CD1c-positive myeloid dendritic cell (primary cell): ENCODE data around the gene FBXO15.
A peak's percentile ranks its signal among the peaks of the same experiment; 100 is the strongest.

Source experiments
- DNase-seq: peaks from one replicate; pipeline ENCODE4 v3.0.0-alpha.2; 2016; ENCODE audit errors: extremely low spot score

Gene FBXO15

GRCh38 chr18:74114116-74114515 is 33.5 kb downstream of the FBXO15 start:
- DNase-seq, result no peak

GRCh38 chr18:74113711-74114110 is 33.9 kb downstream of the FBXO15 start:
- DNase-seq, result no peak

GRCh38 chr18:74110976-74111375 is 36.7 kb downstream of the FBXO15 start:
- DNase-seq, result no peak

- no peak for DNase-seq
Measured at GRCh38 chr18:74110149-74110548, 37.5 kb downstream of the FBXO15 start.

- DNase-seq, result no peak
Measured at GRCh38 chr18:74108460-74108859, 39.2 kb downstream of the FBXO15 start.

GRCh38 chr18:74097803-74098202 is 49.8 kb downstream of the FBXO15 start:
- no peak for DNase-seq

- no peak for DNase-seq
Measured at GRCh38 chr18:74092922-74093321, 54.7 kb downstream of the FBXO15 start.

GRCh38 chr18:74084184-74084855 is 63.3 kb downstream of the FBXO15 start:
- no peak for DNase-seq

GRCh38 chr18:74083557-74083952 is 64.1 kb downstream of the FBXO15 start:
- no peak for DNase-seq

- no peak for DNase-seq
Measured at GRCh38 chr18:74082742-74083556, 64.7 kb downstream of the FBXO15 start.

- DNase-seq, result peak; percentile 48
Measured at GRCh38 chr18:74081966-74082741, 65.5 kb downstream of the FBXO15 start.

- no peak for DNase-seq
Measured at GRCh38 chr18:74078257-74078656, 69.4 kb downstream of the FBXO15 start.

GRCh38 chr18:74074668-74075564 is 72.7 kb downstream of the FBXO15 start:
- DNase-seq, result no peak

GRCh38 chr18:74073957-74074667 is 73.5 kb downstream of the FBXO15 start:
- no peak for DNase-seq

- DNase-seq, result peak; percentile 21
Measured at GRCh38 chr18:74069178-74070050, 78.2 kb downstream of the FBXO15 start.

GRCh38 chr18:74068296-74068695 is 79.3 kb downstream of the FBXO15 start:
- no peak for DNase-seq

GRCh38 chr18:74066018-74066417 is 81.6 kb downstream of the FBXO15 start:
- no peak for DNase-seq

GRCh38 chr18:74065366-74065765 is 82.3 kb downstream of the FBXO15 start:
- no peak for DNase-seq

GRCh38 chr18:74064510-74064909 is 83.1 kb downstream of the FBXO15 start:
- DNase-seq, result peak; percentile 16

- no peak for DNase-seq
Measured at GRCh38 chr18:74063557-74063956, 84.1 kb downstream of the FBXO15 start.
